Measurements from ENCODE around the gene MRPS27.

Gene MRPS27

GRCh38 chr5:72268260-72268659 is 51.8 kb downstream of the MRPS27 start:
- no peak for TF ChIP-seq CTCF (IDR thresholded peaks at IDR 0.05; ENCODE audit: borderline replicate concordance, insufficient read depth, low read depth, low read length)
- H3K4me3 ChIP-seq (ENCODE audit: low read depth, low read length), result no peak overlapping the region

DNA sequence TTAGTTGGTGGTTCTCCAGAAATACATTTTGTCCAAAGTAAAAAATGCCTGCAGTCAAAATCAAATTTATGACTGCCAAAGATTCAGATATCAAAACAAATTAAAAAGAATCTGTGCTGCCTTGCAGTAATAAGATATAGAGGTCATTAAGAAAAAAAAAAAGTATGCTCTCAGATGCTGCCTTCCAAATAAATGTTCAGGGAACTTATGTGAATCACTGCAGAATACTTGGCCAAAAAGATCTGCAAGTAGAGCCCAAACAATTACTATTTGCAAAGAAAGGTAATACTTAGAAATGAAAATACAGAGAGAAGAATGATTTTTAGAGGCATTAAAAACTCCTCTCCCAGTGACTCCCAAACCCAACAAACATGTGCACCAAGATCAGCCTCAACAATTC is 52.4 kb downstream of the MRPS27 start:
- H3K4me3 ChIP-seq (ENCODE audit: low read depth, low read length), result no peak overlapping the region
- no peak for TF ChIP-seq CTCF (IDR thresholded peaks at IDR 0.05; ENCODE audit: borderline replicate concordance, insufficient read depth, low read depth, low read length)

DNA sequence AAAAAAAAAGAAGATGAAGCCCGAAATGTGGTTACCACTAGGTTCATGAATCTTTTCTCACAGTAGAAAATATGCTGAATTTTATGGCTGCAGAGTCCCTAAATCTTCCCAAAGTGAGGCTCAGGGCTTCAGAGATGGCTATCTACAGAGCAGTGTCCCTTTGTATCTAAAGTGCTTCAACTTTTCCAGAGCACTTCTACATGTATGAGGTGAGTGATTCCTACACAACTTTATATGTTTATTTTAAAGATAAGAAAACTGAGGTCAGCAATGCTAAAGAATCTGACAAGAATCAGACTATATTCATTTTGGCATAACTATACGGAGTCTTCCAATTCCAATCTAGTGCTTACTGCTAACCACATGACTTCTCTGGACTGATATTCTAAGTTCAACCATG is 53.2 kb downstream of the MRPS27 start:
- H3K4me3 ChIP-seq (ENCODE audit: low read depth, low read length), result no peak overlapping the region
- no peak for TF ChIP-seq CTCF (IDR thresholded peaks at IDR 0.05; ENCODE audit: borderline replicate concordance, insufficient read depth, low read depth, low read length)

- TF ChIP-seq CTCF (IDR thresholded peaks at IDR 0.05; ENCODE audit: borderline replicate concordance, insufficient read depth, low read depth, low read length), result no peak
Measured at GRCh38 chr5:72265032-72265877, 54.8 kb downstream of the MRPS27 start.

GRCh38 chr5:72256536-72256935 is 63.5 kb downstream of the MRPS27 start:
- H3K4me3 ChIP-seq (ENCODE audit: low read depth, low read length), result no peak overlapping the region
- no peak for TF ChIP-seq CTCF (IDR thresholded peaks at IDR 0.05; ENCODE audit: borderline replicate concordance, insufficient read depth, low read depth, low read length)

More at GRCh38 chr5:72265032-72265877, 54.8 kb downstream of the MRPS27 start:
- no peak overlapping the region for H3K4me3 ChIP-seq (ENCODE audit: low read depth, low read length)

DNA sequence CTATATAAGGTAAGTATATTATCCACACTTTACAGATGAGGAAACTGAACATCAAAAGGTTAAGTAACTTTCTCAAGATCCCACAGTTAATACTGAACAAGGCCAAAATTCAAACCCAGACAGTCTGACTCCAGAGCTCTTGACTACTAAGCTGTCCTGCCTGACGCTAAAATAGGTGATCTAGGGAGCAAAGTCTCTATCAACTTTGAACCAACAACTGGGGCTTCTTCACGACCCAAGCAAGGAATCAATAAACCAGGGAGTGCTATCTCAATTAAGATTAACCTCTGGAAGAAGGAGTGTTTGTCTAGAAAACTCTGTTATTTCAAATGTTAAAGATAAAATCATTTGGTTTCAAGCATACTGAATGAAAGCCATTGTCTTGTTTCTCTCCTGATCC is 64.4 kb downstream of the MRPS27 start:
- no peak overlapping the region for H3K4me3 ChIP-seq (ENCODE audit: low read depth, low read length)

More for the DNA sequence above, 64.4 kb downstream of the MRPS27 start:
- TF ChIP-seq CTCF (IDR thresholded peaks at IDR 0.05; ENCODE audit: borderline replicate concordance, insufficient read depth, low read depth, low read length), result no peak

All from GM12875 (cell line).